HG02588 (cell line): Measurements from ENCODE around the gene ACOX2.
"Not testable (repeated sequence)": the region's sequence is repeated elsewhere in the genome, so short reads cannot be mapped to it uniquely, and the experiment has no call there.

Source experiments
- ATAC-seq: cut with Tn5 transposase; IDR thresholded peaks from one replicate; pipeline ENCODE4 v1.9.1; 2021; ENCODE audit warnings: mild to moderate bottlenecking, moderate library complexity; ENCODE audit not compliant: unreplicated experiment

ACOX2 gene

GRCh38 chr3:58535531-58536500, 1.2 kb downstream of the ACOX2 start:
- ATAC-seq: no peak

GRCh38 chr3:58534592-58535494, 2.1 kb downstream of the ACOX2 start:
- no peak for ATAC-seq

DNA sequence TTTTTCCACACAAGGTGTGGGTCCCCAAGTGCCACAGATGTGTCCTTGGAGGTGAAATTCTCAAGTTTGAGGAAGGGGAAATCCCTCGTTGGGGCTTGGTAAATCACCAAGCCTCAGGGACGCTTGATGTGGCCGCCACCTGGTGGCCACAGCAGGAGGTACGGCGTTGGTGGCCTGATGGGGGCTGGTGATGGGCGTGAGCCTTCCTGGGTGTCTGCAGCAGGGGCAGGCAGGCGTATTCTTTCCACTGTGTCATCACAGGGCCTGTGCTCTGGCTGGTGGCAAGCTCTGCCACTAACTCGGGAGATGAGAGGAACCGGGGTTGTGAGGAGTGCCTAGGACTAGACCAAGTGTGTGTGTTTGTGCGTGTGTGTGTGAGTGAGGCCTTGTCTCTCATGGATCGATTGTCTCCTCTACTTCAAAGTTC, 4.2 kb downstream of the ACOX2 start:
- peak; percentile 92 for ATAC-seq

DNA sequence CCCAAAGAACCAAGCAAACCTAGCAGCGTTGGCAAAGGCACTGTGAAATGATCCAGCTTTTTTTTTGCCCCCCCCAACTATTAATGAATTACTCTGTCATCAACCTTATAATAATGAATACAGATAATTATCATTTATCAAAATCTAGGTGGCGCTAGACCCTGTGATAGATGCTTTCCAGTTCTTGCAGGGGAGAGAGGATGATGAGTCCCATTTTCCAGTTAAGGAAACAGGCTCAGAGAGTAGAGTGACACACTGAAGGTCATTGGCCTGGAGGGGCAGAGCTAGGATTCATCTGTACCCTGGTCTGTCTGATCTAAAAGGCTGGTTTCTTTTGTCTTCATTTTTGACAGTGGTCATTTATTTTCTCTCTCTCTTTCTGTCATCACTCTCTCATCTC, 5.0 kb downstream of the ACOX2 start:
- no peak for ATAC-seq

GRCh38 chr3:58531555-58531954, 5.4 kb downstream of the ACOX2 start:
- ATAC-seq: no peak

DNA sequence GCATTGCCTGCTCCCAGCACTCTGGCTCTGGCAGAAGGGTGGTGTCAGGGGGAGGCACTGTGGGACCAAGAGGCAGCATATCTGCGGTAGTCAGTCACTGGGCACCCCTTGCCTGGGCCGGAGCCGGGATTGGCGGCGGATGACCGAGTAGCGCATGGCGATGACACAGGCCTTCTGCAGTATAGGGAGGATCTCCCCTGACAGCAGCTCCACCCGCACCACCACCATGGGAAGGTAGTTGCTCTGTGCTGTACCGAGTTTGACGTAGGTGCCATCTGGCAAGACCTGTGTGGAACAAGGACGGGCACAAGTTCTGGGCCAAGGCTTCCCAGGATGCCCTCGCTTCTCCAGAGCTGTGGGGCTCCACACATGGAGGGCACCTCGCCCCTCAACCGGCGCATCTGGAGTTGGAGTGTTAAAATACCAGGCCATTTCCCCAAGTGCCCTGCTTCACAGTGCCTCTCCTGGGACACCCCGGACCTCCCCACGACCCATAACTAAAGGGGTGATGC, 6.6 kb downstream of the ACOX2 start:
- ATAC-seq: no peak

DNA sequence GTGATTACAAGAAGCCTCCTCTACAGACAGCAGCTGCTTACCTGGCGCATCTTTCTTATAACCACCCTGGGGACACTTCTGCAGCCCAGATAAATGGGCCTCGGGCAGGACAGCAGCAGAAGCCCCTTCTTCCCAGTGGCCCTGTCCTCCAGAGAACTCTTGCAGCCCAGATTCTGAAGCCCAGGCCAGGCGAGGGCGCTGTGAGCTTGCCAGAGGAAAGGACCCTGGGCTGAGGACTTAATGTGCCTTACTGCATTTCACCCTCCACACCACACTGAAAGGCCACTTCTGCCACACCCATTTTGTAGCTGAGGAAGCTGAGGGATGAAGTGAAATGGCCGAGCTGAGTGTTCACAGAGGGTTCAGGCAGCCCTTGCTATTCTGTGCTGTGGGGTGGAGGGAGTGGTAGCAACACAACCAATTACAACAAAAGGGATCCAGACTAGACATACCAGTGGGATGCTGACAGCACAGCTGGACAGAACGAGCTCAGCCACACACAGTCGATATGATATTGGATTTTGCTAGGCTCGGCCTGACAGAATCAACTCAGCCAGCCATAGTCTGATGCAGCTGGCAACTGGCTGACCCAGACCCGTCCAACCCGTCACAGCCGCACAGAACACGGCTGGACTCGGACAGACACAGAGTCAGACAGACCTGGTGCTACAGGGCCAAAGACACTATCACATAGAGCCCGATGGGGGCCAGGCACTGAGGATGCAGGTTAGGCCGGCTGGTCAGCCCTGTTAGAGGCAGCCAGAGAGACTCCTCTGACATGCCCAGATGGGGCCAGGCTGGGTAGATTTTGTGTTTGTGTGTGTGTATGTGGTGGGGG, 7.3 kb downstream of the ACOX2 start:
- ATAC-seq: no peak

DNA sequence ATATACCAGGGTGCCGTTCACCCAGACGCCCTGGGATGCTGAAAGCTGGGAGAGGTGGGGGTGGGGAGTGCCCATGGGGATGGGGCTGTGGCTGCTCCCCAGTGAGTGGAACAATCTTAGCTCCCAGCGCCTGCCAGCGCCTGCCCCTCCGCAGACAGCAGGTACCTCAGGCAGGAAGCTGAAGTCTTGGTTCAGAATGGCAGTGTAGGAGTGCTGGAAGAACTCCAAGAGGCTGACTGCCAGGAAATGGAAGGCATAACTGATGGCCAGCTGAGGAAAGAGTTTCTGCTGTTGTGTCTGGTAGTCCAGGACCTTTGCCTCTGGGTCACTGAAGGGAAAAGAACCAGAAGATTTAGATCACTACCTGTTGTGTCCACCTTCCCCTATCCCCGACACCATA, 8.4 kb downstream of the ACOX2 start:
- ATAC-seq: no peak

DNA sequence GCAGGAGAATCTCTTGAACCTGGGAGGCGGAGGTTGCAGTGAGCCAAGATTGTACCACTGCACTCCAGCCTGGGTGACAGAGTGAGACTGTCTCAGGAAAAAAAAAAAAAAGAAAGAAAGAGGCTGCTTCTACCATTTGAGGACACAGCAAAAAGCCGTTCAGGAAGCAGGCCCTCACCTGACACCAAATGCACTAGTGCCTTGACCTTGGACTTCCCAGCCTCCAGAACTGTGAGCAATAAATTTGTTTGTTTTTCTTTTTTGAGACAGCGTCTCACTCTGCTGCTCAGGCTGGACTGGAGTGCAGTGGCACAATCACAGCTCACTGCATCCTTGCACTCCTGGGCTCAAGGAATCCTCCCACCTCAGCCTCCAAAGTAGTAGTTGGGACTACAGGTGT, 9.6 kb downstream of the ACOX2 start:
- ATAC-seq: not testable (repeated sequence)

DNA sequence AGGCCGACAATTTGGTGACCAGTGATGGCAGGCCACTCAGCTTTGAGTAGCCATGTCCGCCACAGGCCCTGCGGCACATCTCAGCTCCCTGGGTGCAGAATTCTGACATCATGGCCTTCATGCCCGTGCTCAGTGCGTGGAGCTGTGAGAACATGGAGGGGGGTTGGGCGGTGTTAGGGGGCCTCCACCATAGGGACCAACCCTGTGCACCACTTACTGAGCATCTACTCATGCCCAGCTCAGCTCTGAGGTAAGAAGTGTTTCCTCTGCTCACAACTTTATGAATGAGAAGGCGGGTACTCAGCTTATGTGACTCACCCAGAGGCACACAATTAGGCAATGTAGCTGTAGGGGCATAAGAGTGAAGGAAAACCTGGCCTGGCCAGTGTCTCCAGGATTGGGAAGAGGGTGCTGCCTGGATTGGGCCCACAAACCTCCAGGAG, 10.5 kb downstream of the ACOX2 start:
- no peak for ATAC-seq

DNA sequence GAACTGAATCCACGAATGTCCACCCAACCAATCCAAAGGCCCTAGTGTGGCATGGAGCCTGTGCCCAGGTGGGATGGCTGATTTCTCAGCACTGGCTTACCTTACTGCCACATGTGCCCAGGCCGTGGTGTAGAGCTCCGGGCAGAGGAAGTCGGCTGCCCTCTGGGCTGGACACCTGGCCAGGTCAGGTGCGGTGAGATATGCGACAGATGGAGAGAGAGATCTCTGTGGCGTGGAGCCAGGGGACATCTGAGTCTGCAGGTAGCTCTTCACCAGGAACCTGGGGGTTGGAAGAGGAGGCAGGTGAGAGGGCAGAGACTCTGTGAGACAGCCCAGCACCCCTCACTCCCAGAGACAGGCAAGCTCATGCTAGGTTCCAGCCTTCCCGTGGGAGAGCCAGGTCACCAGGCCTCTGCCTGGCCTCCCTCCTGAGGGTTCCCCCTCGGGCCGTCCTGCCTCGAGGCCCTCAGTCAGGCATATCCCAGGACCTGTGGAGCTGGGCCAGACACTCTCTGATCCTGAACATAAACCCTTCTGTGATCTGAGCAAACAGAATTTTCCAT, 12.6 kb downstream of the ACOX2 start:
- no peak for ATAC-seq

DNA sequence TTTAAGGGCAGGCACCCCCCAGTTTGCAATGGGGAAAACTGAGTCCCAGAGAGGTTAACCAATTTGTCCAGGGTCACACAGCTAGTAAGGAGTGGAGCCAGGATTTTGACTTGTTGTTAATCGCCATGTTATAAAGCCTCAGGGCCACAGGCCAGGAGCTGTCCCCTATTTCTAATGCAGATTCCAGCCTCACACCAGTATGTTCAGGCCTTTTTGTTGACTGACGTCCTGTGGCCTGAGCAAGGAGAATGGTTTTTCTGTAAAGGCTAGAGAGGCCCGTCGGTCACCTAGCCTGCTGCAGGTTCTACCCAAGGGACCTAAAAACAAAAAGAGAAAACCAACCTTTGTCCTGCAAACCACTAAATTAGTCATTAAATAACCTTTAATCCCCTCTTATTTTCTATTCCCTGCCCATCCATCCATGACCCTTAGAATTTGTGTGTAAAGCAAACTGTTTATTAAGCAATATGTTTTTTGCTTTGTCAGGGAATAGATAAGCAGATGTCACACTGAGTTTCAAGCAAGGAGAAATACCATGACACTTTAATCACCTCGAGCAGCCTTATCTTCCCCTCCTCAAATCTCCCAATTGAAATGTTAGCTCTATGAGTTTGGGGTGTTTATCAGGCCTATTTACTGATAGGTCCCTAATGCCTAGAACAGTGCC, 14.1 kb downstream of the ACOX2 start:
- ATAC-seq: no peak

DNA sequence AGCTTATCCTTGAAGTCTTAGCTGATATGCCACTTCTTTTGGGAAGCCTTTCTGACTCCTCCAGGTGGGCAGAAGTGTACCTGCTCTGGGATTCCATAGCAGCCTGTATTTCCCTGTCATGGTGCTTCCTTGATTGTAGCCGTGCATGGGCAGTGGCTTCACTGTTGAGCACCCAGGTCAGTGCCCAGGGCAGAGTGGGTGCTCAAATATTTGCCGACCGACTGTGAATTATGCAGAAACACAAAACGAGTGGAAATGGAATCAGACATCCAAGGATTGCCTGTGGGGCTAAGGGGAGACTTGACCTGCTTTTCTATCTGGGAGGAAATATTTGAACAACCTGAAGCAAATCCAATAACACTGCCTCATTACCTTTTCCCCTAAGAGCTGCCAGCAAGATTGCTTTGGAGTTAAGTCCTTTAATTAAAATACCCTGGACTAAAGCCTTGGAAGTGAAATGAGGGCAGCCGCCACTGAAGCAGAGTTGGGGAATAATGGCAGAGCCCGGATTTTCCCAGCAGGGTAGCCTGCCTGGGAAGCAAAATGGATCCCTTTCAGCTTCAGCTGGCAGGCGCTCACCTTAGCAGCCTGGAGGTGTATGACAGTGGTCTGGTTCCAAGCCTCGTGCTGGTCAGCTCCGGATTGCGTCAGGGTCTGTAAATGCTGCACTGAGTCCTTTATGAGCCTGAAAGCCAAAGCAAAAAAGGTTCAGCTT, 14.9 kb downstream of the ACOX2 start:
- ATAC-seq: no peak

GRCh38 chr3:58521336-58521670, 15.7 kb downstream of the ACOX2 start:
- no peak for ATAC-seq

- no peak for ATAC-seq
These were observed 16.3 kb downstream of the ACOX2 start for GRCh38 chr3:58520403-58521335.

- ATAC-seq: no peak
These were observed 17.2 kb downstream of the ACOX2 start for GRCh38 chr3:58519668-58520402.

- no peak for ATAC-seq
These were observed 18.6 kb downstream of the ACOX2 start for GRCh38 chr3:58518291-58518789.
